HepG2 (cell line): Measurements from ENCODE around the gene FOXRED2. TPM values are rescaled to one million over a fixed set of nuclear protein-coding genes. Genes with fewer than 3 reads are reported as not detected.

Experiments
- FOXA3 ChIP-seq: IDR thresholded peaks from 2 replicates; pipeline ENCODE4 v1.6.1; 2016; ENCODE audit warnings: missing genetic modification reagents, missing compliant biosample characterization
- FOXC1 ChIP-seq: sonication (generic); formaldehyde crosslinking; IDR thresholded peaks from 2 replicates; pipeline ENCODE4 v1.8.0; 2022; ENCODE audit warnings: mild to moderate bottlenecking, missing genetic modification reagents, borderline replicate concordance
- HMGXB4 ChIP-seq, 2 experiments: sonication (generic) in 1 of 2; formaldehyde crosslinking in 1 of 2; IDR thresholded peaks; 2 replicates each; pipeline versions ENCODE4 v1.4.0 to v1.6.1; 2018 to 2020; ENCODE audit warnings: missing genetic modification reagents in 2 of 2, borderline replicate concordance in 1 of 2, low read depth in 1 of 2, mild to moderate bottlenecking in 1 of 2, missing biosample characterization in 1 of 2
- LBX2 ChIP-seq: sonication (generic); formaldehyde crosslinking; IDR thresholded peaks from 2 replicates; pipeline ENCODE4 v1.5.0; 2020; ENCODE audit warnings: missing genetic modification reagents, mild to moderate bottlenecking, borderline replicate concordance
- PPARG ChIP-seq: conservative IDR thresholded peaks from 2 replicates; pipeline ENCODE4 v1.6.1; 2016; ENCODE audit warnings: missing biosample characterization, missing genetic modification reagents
- PRDM15 ChIP-seq: sonication (generic); formaldehyde crosslinking; IDR thresholded peaks from 2 replicates; pipeline ENCODE4 v1.4.0; 2020; ENCODE audit warnings: missing genetic modification reagents
- SNAPC2 ChIP-seq: sonication (generic); formaldehyde crosslinking; IDR thresholded peaks from 2 replicates; pipeline ENCODE4 v1.8.1; 2022; ENCODE audit warnings: mild to moderate bottlenecking, missing genetic modification reagents
- TBX2 ChIP-seq: sonication (generic); formaldehyde crosslinking; IDR thresholded peaks from 2 replicates; pipeline ENCODE4 v1.5.0; 2020; ENCODE audit warnings: missing genetic modification reagents, mild to moderate bottlenecking, borderline replicate concordance
- TFAP4 ChIP-seq: sonication (generic); IDR thresholded peaks from 2 replicates; pipeline ENCODE4 v1.6.1; 2016; ENCODE audit warnings: low read depth, borderline replicate concordance
- THAP11 ChIP-seq: IDR thresholded peaks from 2 replicates; pipeline ENCODE4 v1.6.1; 2016; ENCODE audit warnings: missing biosample characterization, missing genetic modification reagents
- ZFAT ChIP-seq: sonication (generic); formaldehyde crosslinking; conservative IDR thresholded peaks from 2 replicates; pipeline ENCODE4 v1.8.1; 2023; ENCODE audit warnings: missing genetic modification reagents, inconsistent platforms
- ZNF574 ChIP-seq: sonication (generic); formaldehyde crosslinking; IDR thresholded peaks from 2 replicates; pipeline ENCODE4 v1.4.0; 2020; ENCODE audit warnings: missing genetic modification reagents
- ZNF687 ChIP-seq: sonication (generic); formaldehyde crosslinking; IDR thresholded peaks from 2 replicates; pipeline ENCODE4 v1.5.1; 2020; ENCODE audit warnings: mild to moderate bottlenecking, missing genetic modification reagents, moderate library complexity
- ZNF879 ChIP-seq: sonication (generic); formaldehyde crosslinking; IDR thresholded peaks from 2 replicates; pipeline ENCODE4 v1.8.1; 2023; ENCODE audit warnings: missing genetic modification reagents
- polyA plus RNA-seq, 8 experiments: library from polyadenylated mRNA; depleted of rRNA in 3 of 8; stranded (reverse) in 7 of 8; unstranded in 1 of 8; fragments of >200 nt; fragmentation: Illumina TruSeq in 4 of 8; extraction: Trizol in 4 of 8; gene quantifications; 2 replicates each; pipeline versions ENCODE4 v1.2.1 to v1.2.3, GENCODE V29; 2011 to 2016; ENCODE audit warnings: low read depth in 4 of 8, missing spikeins in 1 of 8, mixed read lengths in 1 of 8; ENCODE audit not compliant: insufficient read depth in 1 of 8
- total RNA-seq, 5 experiments: library from RNA; depleted of rRNA; stranded (reverse); fragments of >200 nt; fragmentation: Illumina TruSeq; extraction: Trizol; gene quantifications; 2 replicates each; pipeline ENCODE4 v1.2.3, GENCODE V29; 2016; ENCODE audit warnings: low read depth in 1 of 5

The FOXRED2 gene
- total and polyA plus RNA-seq, 2 of the 13 experiments (the other 11 are each of a cell fraction or from before 2014, with no cell fraction given) = 9.3 to 28.1 TPM

GRCh38 chr22:36445158-36445668 lies 61.6 kb downstream of the FOXRED2 start (continued):
- TF ChIP-seq PRDM15 (no peak), FOXA3 (CRISPR knock-in tag) (peak; percentile 27), THAP11 (CRISPR knock-in tag) (peak; percentile 44; the same call in 1 of the 2 replicates), SNAPC2 (CRISPR knock-in tag) (no peak), PPARG (CRISPR knock-in tag) (no peak), FOXC1 (CRISPR knock-in tag) (no peak), ZNF574 (0 out of 2 replicates have a peak, but pooled peaks have one; percentile 22), TFAP4 (peak; percentile 62; the same call in 1 of the 2 replicates), TBX2 (CRISPR knock-in tag) (peak; percentile 59; the same call in 1 of the 2 replicates), LBX2 (CRISPR knock-in tag) (no peak), ZNF687 (CRISPR knock-in tag) (peak; percentile 37; the same call in 1 of the 2 replicates), ZNF879 (CRISPR knock-in tag) (no peak), ZFAT (CRISPR knock-in tag) (no peak), HMGXB4 (CRISPR knock-in tag; IDR thresholded peaks at IDR 0.05; ENCODE audit: borderline replicate concordance in 1 of 2, low read depth in 1 of 2) (0 out of 4 replicates have a peak, but pooled peaks of 1 of the 2 experiments have one; percentile 21)
